Endothelial cell of umbilical vein (primary cell): Measurements from ENCODE around the gene HJV. TPM values are rescaled to one million over a fixed set of nuclear protein-coding genes. Genes with fewer than 3 reads are reported as not detected.

Experiments
- BruUV-seq: library from RNA; stranded (reverse); fragments of 400-500 nt; replicated peaks from 2 replicates; lab custom pipeline; 2021; lab: Mats Ljungman, UMichigan
- CTCF ChIA-PET: fragments of 300-600, 350-600 bp; sonication (Branson Sonifier 250); formaldehyde crosslinking; loops from one replicate; lab custom pipeline; 2021; ENCODE audit warnings: antibody characterized with exemption, inconsistent platforms; lab: Charles Lee
- POLR2A ChIA-PET: fragments of 300-600, 350-600 bp; sonication (Branson Sonifier 250); formaldehyde crosslinking; loops from one replicate; lab custom pipeline; 2021; ENCODE audit warnings: antibody characterized with exemption, inconsistent platforms; lab: Charles Lee
- DNase-seq: peaks from one replicate; pipeline ENCODE4 v3.0.0-alpha.2; 2011; ENCODE audit warnings: low read depth, low spot score
- FAIRE-seq: peaks from 2 replicates; lab custom pipeline; 2011; peaks lifted over from hg19 to GRCh38; lab: Jason Lieb, UNC
- H2AFZ ChIP-seq: 2 replicates; pipeline ENCODE4 v1.6.0; 2012; ENCODE audit warnings: low read depth, low read length, control low read depth, inconsistent platforms
- H3K27ac ChIP-seq: 2 replicates; pipeline ENCODE4 v1.5.1; 2011; ENCODE audit warnings: low read depth, mild to moderate bottlenecking, control low read depth, low read length, moderate library complexity; ENCODE audit not compliant: insufficient read depth
- H3K27me3 ChIP-seq, 2 experiments: 2 replicates each; pipeline versions ENCODE4 v1.6.0 to v1.6.1; 2011; ENCODE audit warnings: low read length in 2 of 2, mixed read lengths in 1 of 2; ENCODE audit not compliant: control insufficient read depth in 2 of 2, insufficient read depth in 2 of 2
- H3K36me3 ChIP-seq, 2 experiments: 2 replicates in 1 of 2; 3 replicates in 1 of 2; pipeline ENCODE4 v1.5.1; 2011; ENCODE audit warnings: low read length in 2 of 2, mild to moderate bottlenecking in 1 of 2, moderate library complexity in 1 of 2; ENCODE audit not compliant: control insufficient read depth in 2 of 2, insufficient read depth in 2 of 2; ENCODE audit errors: extremely low read depth in 1 of 2
- H3K4me1 ChIP-seq: 3 replicates; pipeline ENCODE4 v1.5.1; 2011; ENCODE audit warnings: mild to moderate bottlenecking, low read length; ENCODE audit not compliant: control insufficient read depth, insufficient read depth; ENCODE audit errors: extremely low read depth
- H3K4me2 ChIP-seq: 2 replicates; pipeline ENCODE4 v1.6.1; 2011; ENCODE audit warnings: low read length, control low read depth, mixed read lengths; ENCODE audit not compliant: insufficient read depth
- H3K4me3 ChIP-seq, 3 experiments: fragments of 200-600 bp in 1 of 3; sonication (generic), shearing (Covaris generic) in 1 of 3; replicated peaks in 1 of 3; 2 replicates each; pipeline ENCODE4 v1.5.1; 2011 to 2016; ENCODE audit warnings: control low read depth in 3 of 3, low read length in 3 of 3, mild to moderate bottlenecking in 2 of 3, inconsistent platforms in 1 of 3, low read depth in 1 of 3, moderate library complexity in 1 of 3; ENCODE audit not compliant: insufficient read depth in 1 of 3
- H3K79me2 ChIP-seq: 2 replicates; pipeline ENCODE4 v1.6.0; 2012; ENCODE audit warnings: low read length, inconsistent platforms; ENCODE audit not compliant: control insufficient read depth, insufficient read depth
- H3K9ac ChIP-seq: replicated peaks from 2 replicates; pipeline ENCODE3; 2011; ENCODE audit warnings: low read length, control low read depth; ENCODE audit not compliant: insufficient read depth; ENCODE audit errors: extremely low read depth
- H3K9me1 ChIP-seq: replicated peaks from 3 replicates; pipeline ENCODE4 v1.6.0; 2011; ENCODE audit warnings: mild to moderate bottlenecking, low read length; ENCODE audit not compliant: control insufficient read depth, insufficient read depth; ENCODE audit errors: extremely low read depth
- H3K9me3 ChIP-seq: replicated peaks from 2 replicates; pipeline ENCODE4 v1.5.1; 2012; ENCODE audit warnings: low read length, inconsistent platforms; ENCODE audit not compliant: control insufficient read depth, insufficient read depth
- H4K20me1 ChIP-seq: replicated peaks from 2 replicates; pipeline ENCODE3; 2011; ENCODE audit warnings: mild to moderate bottlenecking, low read length; ENCODE audit not compliant: control insufficient read depth, insufficient read depth; ENCODE audit errors: extremely low read depth
- EZH2 ChIP-seq: IDR thresholded peaks from 2 replicates; pipeline ENCODE4 v1.6.1; 2012; ENCODE audit warnings: borderline replicate concordance, low read depth, mild to moderate bottlenecking, moderate library complexity, low read length, inconsistent platforms; ENCODE audit not compliant: severe bottlenecking
- FOS ChIP-seq: IDR thresholded peaks from 2 replicates; pipeline ENCODE4 v1.6.1; 2011; ENCODE audit warnings: mild to moderate bottlenecking, low read length, moderate library complexity, borderline replicate concordance; ENCODE audit not compliant: insufficient read depth
- GATA2 ChIP-seq: IDR thresholded peaks from 2 replicates; pipeline ENCODE4 v1.7.0; 2011; ENCODE audit warnings: low read depth, mild to moderate bottlenecking, moderate library complexity, mixed read lengths, low read length; ENCODE audit not compliant: insufficient read length, insufficient read depth
- JUN ChIP-seq: IDR thresholded peaks from 2 replicates; pipeline ENCODE4 v1.6.1; 2011; ENCODE audit warnings: borderline replicate concordance, low read depth; ENCODE audit not compliant: insufficient read length, insufficient read depth
- MYC ChIP-seq: IDR thresholded peaks from one replicate; pipeline ENCODE4 v1.6.1; 2011; ENCODE audit warnings: mild to moderate bottlenecking, low read depth, low read length
- POLR2A ChIP-seq: IDR thresholded peaks from 2 replicates; pipeline ENCODE4 v1.6.1; 2012; ENCODE audit warnings: low read depth, mild to moderate bottlenecking, control low read depth, low read length
- POLR2AphosphoS5 ChIP-seq: IDR thresholded peaks from 2 replicates; pipeline ENCODE4 v1.6.1; 2012; ENCODE audit warnings: low read depth, mild to moderate bottlenecking, control low read depth, low read length, moderate library complexity; ENCODE audit not compliant: insufficient read depth
- dilution Hi-C: fragments of 300-500 bp; cut with MboI; formaldehyde crosslinking; loops from one replicate; pipeline ENCODE4 v1.15.0; 2019; ENCODE audit warnings: low sequenced_read_pairs; ENCODE audit not compliant: extremely low pct_ligation_motif_present
- intact Hi-C: fragments of 100-400 bp; cut with micrococcal nuclease; formaldehyde crosslinking; loops from one replicate; pipeline ENCODE4 v1.10.0; 2022
- polyA plus RNA-seq, 4 experiments: library from polyadenylated mRNA; depleted of rRNA in 3 of 4; stranded (reverse) in 3 of 4; unstranded in 1 of 4; fragments of >200 nt; gene quantifications; 2 replicates each; pipeline versions ENCODE4 v1.2.1 to v1.2.3, GENCODE V29; 2011 to 2012; ENCODE audit warnings: missing spikeins in 1 of 4
- total RNA-seq: library from RNA; stranded (reverse); gene quantifications from 2 replicates; pipeline ENCODE4 v1.2.3, GENCODE V29; 2021
- TF ChIP-seq, protein P1 (sequence below): IDR thresholded peaks from 2 replicates; pipeline ENCODE4 v1.6.1; 2011; ENCODE audit not compliant: insufficient read depth, insufficient read length
- TF ChIP-seq, protein P2 (sequence below), 2 donors: IDR thresholded peaks; 1 replicate in 1 of 2; 2 replicates in 1 of 2; pipeline ENCODE4 v1.5.1; 2011; ENCODE audit warnings: low read length in 2 of 2, mild to moderate bottlenecking in 2 of 2, moderate library complexity in 2 of 2, control low read depth in 1 of 2, inconsistent platforms in 1 of 2, low read depth in 1 of 2; ENCODE audit not compliant: insufficient read depth in 1 of 2; ENCODE audit errors: extremely low read depth in 1 of 2

Gene HJV
- total and polyA plus RNA-seq, 2 donors (not counting 3 experiments of a cell fraction or from before 2014, with no cell fraction given), result not detected

DNA sequence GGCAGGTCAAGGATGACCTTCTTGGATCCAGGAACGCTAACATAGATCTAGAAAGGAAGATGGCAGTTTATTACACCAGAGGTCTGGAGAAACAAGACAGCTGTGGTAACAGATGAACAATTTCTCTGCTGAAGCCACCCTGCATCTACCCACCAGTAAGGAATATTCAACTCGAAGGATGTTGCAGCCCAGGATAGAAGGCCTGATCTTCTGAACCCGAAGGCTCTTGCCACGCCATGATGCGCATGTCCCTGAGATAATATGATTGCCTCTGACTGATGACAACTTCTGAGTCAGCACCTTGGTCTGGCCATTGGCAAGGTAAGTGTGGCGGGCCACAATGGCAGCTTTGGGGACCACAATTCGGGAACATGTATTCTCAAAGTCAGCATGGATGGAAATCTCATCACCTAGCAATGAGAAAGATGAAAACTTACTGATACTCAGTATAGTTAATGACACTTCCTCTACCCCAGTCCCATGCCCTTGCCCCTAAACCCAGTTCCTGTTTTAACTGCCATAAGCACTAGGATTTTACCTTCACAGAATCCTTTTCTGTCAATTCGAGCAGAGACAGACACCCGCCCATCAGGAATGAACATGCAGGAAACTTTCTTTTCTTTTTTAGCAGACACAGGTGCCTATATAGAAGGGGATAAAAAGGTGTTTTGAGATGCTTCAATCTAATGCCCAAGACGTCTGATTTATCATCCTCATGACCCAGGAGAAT is 27.0 kb downstream of the HJV start:
- Histone ChIP-seq H4K20me1 (no peaks in the 10 kb centered on the region), H3K9ac (no peak overlapping the region), H3K9me1 (no peaks in the 10 kb centered on the region), H3K27me3 (no peaks in the 10 kb centered on the region), H3K36me3 (peaks cover 2 to 16% of the 10 kb centered on the region in 2 experiments), H3K27ac (no peak overlapping the region), H2AFZ (no peak overlapping the region), H3K4me1 (peaks cover 15% of the 10 kb centered on the region), H3K79me2 (peaks cover 10% of the 10 kb centered on the region), H3K4me3 (peak overlapping the region; percentile 97 to 98 (median 98)), H3K9me3 (no peaks in the 10 kb centered on the region), H3K4me2 (peak overlapping the region; percentile 98)
- CTCF ChIA-PET, result interaction anchor here (4.2 to 20.0 kb wide), 3 partner anchors 12 to 15 kb away, joined by 25 to 496 read pairs (median 87); no protein-coding TSS in a partner anchor
- BruUV-seq, result no TSS peak
- intact Hi-C loops, result no loop called here
- DNase-seq (no peak), FAIRE-seq (no peak)
- TF ChIP-seq, protein P1, sequence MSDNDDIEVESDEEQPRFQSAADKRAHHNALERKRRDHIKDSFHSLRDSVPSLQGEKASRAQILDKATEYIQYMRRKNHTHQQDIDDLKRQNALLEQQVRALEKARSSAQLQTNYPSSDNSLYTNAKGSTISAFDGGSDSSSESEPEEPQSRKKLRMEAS, result no peak
- no peak for TF ChIP-seq FOS
- TF ChIP-seq, protein P2, sequence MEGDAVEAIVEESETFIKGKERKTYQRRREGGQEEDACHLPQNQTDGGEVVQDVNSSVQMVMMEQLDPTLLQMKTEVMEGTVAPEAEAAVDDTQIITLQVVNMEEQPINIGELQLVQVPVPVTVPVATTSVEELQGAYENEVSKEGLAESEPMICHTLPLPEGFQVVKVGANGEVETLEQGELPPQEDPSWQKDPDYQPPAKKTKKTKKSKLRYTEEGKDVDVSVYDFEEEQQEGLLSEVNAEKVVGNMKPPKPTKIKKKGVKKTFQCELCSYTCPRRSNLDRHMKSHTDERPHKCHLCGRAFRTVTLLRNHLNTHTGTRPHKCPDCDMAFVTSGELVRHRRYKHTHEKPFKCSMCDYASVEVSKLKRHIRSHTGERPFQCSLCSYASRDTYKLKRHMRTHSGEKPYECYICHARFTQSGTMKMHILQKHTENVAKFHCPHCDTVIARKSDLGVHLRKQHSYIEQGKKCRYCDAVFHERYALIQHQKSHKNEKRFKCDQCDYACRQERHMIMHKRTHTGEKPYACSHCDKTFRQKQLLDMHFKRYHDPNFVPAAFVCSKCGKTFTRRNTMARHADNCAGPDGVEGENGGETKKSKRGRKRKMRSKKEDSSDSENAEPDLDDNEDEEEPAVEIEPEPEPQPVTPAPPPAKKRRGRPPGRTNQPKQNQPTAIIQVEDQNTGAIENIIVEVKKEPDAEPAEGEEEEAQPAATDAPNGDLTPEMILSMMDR (IDR thresholded peaks at IDR 0.05; ENCODE audit: extremely low read depth in 1 of 2, insufficient read depth in 1 of 2, low read depth in 1 of 2, low read length in 2 of 2), result no peak
- no peak for TF ChIP-seq POLR2AphosphoS5
- TF ChIP-seq POLR2A, result no peak
- TF ChIP-seq MYC, result no peak
- no peak for TF ChIP-seq GATA2
- TF ChIP-seq EZH2, result no peak
- no peak for TF ChIP-seq JUN
- dilution Hi-C loops, result no loop called here
- POLR2A ChIA-PET, result interaction anchor here (1.4 kb wide), 1 partner anchor 15 kb away, joined by 4 read pairs; no protein-coding TSS in a partner anchor
